GM23338 (cell line): Measurements from ENCODE around the gene SERPINA1. TPM values are rescaled to one million over a fixed set of nuclear protein-coding genes. Genes with fewer than 3 reads are reported as not detected.

ENCODE experiments used
- ATAC-seq: fragments of 200-7000 bp; cut with Tn5 transposase; 3 replicates; pipeline ENCODE4 v1.9.1; 2020
- DNase-seq: peaks from one replicate; pipeline ENCODE4 v3.0.0-alpha.2; 2015; ENCODE audit warnings: low spot score
- H2AFZ ChIP-seq: fragments of 200-600 bp; sonication (generic); 2 replicates; pipeline ENCODE4 v1.8.0; 2016; ENCODE audit warnings: antibody characterized with exemption, mild to moderate bottlenecking, moderate library complexity
- H3F3A ChIP-seq: fragments of 200-600 bp; sonication (generic); replicated peaks from 2 replicates; pipeline ENCODE4 v1.8.0; 2017; ENCODE audit warnings: antibody characterized with exemption, mixed run types, low read depth
- H3K27ac ChIP-seq: fragments of 200-600 bp; sonication (generic); 2 replicates; pipeline ENCODE4 v1.6.1; 2016; ENCODE audit warnings: low read depth
- H3K27me3 ChIP-seq: fragments of 200-600 bp; sonication (generic); 2 replicates; pipeline ENCODE4 v1.8.0; 2016; ENCODE audit warnings: mild to moderate bottlenecking, mixed run types, moderate library complexity; ENCODE audit not compliant: insufficient read depth
- H3K36me3 ChIP-seq: fragments of 200-600 bp; sonication (generic); 2 replicates; pipeline ENCODE4 v1.8.0; 2016; ENCODE audit warnings: mild to moderate bottlenecking; ENCODE audit not compliant: insufficient read depth
- H3K4me1 ChIP-seq: fragments of 200-600 bp; sonication (generic); 2 replicates; pipeline ENCODE4 v1.8.0; 2016; ENCODE audit warnings: mild to moderate bottlenecking, moderate library complexity; ENCODE audit not compliant: insufficient read depth
- H3K4me2 ChIP-seq: fragments of 200-600 bp; sonication (generic); 2 replicates; pipeline ENCODE4 v1.7.1; 2017; ENCODE audit warnings: mixed run types
- H3K4me3 ChIP-seq: fragments of 200-600 bp; sonication (generic); 2 replicates; pipeline ENCODE4 v1.6.1; 2016; ENCODE audit warnings: mixed run types
- H3K79me2 ChIP-seq: fragments of 200-600 bp; sonication (generic); replicated peaks from 2 replicates; pipeline ENCODE4 v1.8.0; 2017; ENCODE audit warnings: mild to moderate bottlenecking; ENCODE audit not compliant: insufficient read depth
- H3K9me2 ChIP-seq: fragments of 200-600 bp; sonication (generic); 2 replicates; pipeline ENCODE4 v1.8.0; 2017; ENCODE audit not compliant: insufficient read depth
- H4K20me1 ChIP-seq: fragments of 200-600 bp; sonication (generic); replicated peaks from 2 replicates; pipeline ENCODE4 v1.8.0; 2017; ENCODE audit warnings: mild to moderate bottlenecking; ENCODE audit not compliant: insufficient read depth
- H3K27ac Mint-ChIP-seq: 2 replicates; pipeline ENCODE4 v1.8.0; 2020; ENCODE audit warnings: inconsistent platforms, mild to moderate bottlenecking, moderate library complexity, mixed read lengths
- H3K27me3 Mint-ChIP-seq: 3 replicates; pipeline ENCODE4 v1.8.0; 2022; ENCODE audit warnings: low read depth, mild to moderate bottlenecking, moderate library complexity, mixed read lengths, inconsistent platforms; ENCODE audit not compliant: insufficient read depth, poor library complexity
- H3K36me3 Mint-ChIP-seq: 3 replicates; pipeline ENCODE4 v1.8.0; 2021; ENCODE audit warnings: low read depth, mild to moderate bottlenecking, inconsistent platforms, moderate library complexity, mixed read lengths
- H3K4me1 Mint-ChIP-seq: 3 replicates; pipeline ENCODE4 v1.8.0; 2020; ENCODE audit warnings: mild to moderate bottlenecking, inconsistent platforms, mixed read lengths
- H3K4me3 Mint-ChIP-seq: 3 replicates; pipeline ENCODE4 v1.8.0; 2021; ENCODE audit warnings: moderate library complexity, mild to moderate bottlenecking, inconsistent platforms, mixed read lengths
- H3K9me3 Mint-ChIP-seq: 3 replicates; pipeline ENCODE4 v1.8.0; 2020; ENCODE audit warnings: moderate library complexity, mild to moderate bottlenecking, inconsistent platforms, mixed read lengths
- ETS1 ChIP-seq: IDR thresholded peaks from 2 replicates; pipeline ENCODE4 v1.6.1; 2016; ENCODE audit warnings: antibody characterized with exemption
- EZH2 ChIP-seq: fragments of 200-600 bp; sonication (generic); IDR thresholded peaks from one replicate; pipeline ENCODE4 v1.8.0; 2017; ENCODE audit warnings: antibody characterized with exemption, mild to moderate bottlenecking, low read depth; ENCODE audit not compliant: unreplicated experiment
- JUNB ChIP-seq: IDR thresholded peaks from one replicate; pipeline ENCODE4 v1.6.1; 2016; ENCODE audit warnings: antibody characterized with exemption; ENCODE audit not compliant: unreplicated experiment
- polyA plus RNA-seq: library from polyadenylated mRNA; unstranded; fragments of >200 nt; fragmentation: Nextera tagmentation; extraction: Ambion mirVana; gene quantifications from 2 replicates; pipeline ENCODE4 v1.2.1, GENCODE V29; 2016
- total RNA-seq: library from RNA; depleted of rRNA; stranded (reverse); fragments of >200 nt; shearing (Covaris generic); gene quantifications from 2 replicates; pipeline ENCODE4 v1.2.3, GENCODE V29; 2014
- TF ChIP-seq, protein P1 (sequence below): fragments of 250-450 bp; sonication (Bioruptor Pico); IDR thresholded peaks from 2 replicates; pipeline ENCODE4 v1.5.0; 2020; ENCODE audit warnings: mild to moderate bottlenecking, moderate library complexity

The SERPINA1 gene
- total and polyA plus RNA-seq, 2 experiments from 2014 or later: not detected

DNA sequence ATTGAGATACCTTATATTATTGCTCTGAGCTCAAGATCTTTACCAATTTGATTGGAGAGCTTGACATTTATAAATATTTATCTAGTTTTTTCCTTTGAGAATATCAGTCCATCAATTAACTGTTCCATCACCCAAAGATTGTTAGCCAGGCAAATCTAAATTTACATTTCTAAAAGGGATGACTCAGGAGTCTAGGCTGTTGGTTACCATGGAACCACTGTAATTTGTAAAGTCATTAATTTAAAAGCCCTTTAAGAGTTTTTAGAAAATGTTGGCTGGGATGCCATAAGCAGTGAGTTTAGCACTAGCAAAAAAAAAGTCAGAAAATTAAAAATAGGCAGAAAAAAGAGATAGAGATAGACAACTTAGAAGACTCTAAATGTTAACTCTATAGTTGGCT lies 19.5 kb upstream of the SERPINA1 start:
- Histone ChIP-seq H3K27me3 (no peaks in the 10 kb centered on the region), H3K36me3 (peaks cover 7% of the 10 kb centered on the region; the same call in 1 of the 2 replicates), H4K20me1 (no peaks in the 10 kb centered on the region), H3K27ac (no peak overlapping the region), H3K9me2 (no peaks in the 10 kb centered on the region; the same call in 1 of the 2 replicates), H3K4me3 (no peak overlapping the region), H2AFZ (no peak overlapping the region; the same call in 1 of the 2 replicates), H3F3A (no peaks in the 10 kb centered on the region), H3K4me2 (peak overlapping the region; percentile 9; the same call in 1 of the 2 replicates), H3K79me2 (no peaks in the 10 kb centered on the region), H3K4me1 (peaks cover 13% of the 10 kb centered on the region; the same call in 1 of the 2 replicates)
- DNase-seq: no peak
- Mint-ChIP-seq H3K27ac (peak overlapping the region; percentile 80), H3K9me3 (peaks cover 12% of the 10 kb centered on the region), H3K4me3 (no peak overlapping the region), H3K4me1 (peaks cover 16% of the 10 kb centered on the region; the same call in 2 of the 3 replicates), H3K27me3 (peaks cover 4% of the 10 kb centered on the region), H3K36me3 (peaks cover 15% of the 10 kb centered on the region; the same call in 2 of the 3 replicates)
- TF ChIP-seq ETS1 (no peak), EZH2 (no peak)
- TF ChIP-seq, protein P1, sequence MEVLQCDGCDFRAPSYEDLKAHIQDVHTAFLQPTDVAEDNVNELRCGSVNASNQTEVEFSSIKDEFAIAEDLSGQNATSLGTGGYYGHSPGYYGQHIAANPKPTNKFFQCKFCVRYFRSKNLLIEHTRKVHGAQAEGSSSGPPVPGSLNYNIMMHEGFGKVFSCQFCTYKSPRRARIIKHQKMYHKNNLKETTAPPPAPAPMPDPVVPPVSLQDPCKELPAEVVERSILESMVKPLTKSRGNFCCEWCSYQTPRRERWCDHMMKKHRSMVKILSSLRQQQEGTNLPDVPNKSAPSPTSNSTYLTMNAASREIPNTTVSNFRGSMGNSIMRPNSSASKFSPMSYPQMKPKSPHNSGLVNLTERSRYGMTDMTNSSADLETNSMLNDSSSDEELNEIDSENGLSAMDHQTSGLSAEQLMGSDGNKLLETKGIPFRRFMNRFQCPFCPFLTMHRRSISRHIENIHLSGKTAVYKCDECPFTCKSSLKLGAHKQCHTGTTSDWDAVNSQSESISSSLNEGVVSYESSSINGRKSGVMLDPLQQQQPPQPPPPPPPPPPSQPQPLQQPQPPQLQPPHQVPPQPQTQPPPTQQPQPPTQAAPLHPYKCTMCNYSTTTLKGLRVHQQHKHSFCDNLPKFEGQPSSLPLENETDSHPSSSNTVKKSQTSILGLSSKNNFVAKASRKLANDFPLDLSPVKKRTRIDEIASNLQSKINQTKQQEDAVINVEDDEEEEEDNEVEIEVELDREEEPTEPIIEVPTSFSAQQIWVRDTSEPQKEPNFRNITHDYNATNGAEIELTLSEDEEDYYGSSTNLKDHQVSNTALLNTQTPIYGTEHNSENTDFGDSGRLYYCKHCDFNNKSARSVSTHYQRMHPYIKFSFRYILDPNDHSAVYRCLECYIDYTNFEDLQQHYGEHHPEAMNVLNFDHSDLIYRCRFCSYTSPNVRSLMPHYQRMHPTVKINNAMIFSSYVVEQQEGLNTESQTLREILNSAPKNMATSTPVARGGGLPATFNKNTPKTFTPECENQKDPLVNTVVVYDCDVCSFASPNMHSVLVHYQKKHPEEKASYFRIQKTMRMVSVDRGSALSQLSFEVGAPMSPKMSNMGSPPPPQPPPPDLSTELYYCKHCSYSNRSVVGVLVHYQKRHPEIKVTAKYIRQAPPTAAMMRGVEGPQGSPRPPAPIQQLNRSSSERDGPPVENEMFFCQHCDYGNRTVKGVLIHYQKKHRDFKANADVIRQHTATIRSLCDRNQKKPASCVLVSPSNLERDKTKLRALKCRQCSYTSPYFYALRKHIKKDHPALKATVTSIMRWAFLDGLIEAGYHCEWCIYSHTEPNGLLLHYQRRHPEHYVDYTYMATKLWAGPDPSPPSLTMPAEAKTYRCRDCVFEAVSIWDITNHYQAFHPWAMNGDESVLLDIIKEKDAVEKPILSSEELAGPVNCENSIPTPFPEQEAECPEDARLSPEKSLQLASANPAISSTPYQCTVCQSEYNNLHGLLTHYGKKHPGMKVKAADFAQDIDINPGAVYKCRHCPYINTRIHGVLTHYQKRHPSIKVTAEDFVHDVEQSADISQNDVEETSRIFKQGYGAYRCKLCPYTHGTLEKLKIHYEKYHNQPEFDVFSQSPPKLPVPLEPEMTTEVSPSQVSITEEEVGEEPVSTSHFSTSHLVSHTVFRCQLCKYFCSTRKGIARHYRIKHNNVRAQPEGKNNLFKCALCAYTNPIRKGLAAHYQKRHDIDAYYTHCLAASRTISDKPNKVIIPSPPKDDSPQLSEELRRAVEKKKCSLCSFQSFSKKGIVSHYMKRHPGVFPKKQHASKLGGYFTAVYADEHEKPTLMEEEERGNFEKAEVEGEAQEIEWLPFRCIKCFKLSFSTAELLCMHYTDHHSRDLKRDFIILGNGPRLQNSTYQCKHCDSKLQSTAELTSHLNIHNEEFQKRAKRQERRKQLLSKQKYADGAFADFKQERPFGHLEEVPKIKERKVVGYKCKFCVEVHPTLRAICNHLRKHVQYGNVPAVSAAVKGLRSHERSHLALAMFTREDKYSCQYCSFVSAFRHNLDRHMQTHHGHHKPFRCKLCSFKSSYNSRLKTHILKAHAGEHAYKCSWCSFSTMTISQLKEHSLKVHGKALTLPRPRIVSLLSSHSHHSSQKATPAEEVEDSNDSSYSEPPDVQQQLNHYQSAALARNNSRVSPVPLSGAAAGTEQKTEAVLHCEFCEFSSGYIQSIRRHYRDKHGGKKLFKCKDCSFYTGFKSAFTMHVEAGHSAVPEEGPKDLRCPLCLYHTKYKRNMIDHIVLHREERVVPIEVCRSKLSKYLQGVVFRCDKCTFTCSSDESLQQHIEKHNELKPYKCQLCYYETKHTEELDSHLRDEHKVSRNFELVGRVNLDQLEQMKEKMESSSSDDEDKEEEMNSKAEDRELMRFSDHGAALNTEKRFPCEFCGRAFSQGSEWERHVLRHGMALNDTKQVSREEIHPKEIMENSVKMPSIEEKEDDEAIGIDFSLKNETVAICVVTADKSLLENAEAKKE (CRISPR knock-in tag): no peak
- ATAC-seq: no peak

GRCh38 chr14:94406910-94407309 lies 18.5 kb upstream of the SERPINA1 start:
- Histone ChIP-seq H3K36me3 (peaks cover 7% of the 10 kb centered on the region; the same call in 1 of the 2 replicates), H3F3A (no peaks in the 10 kb centered on the region), H3K9me2 (no peaks in the 10 kb centered on the region; the same call in 1 of the 2 replicates), H3K27me3 (no peaks in the 10 kb centered on the region), H4K20me1 (no peaks in the 10 kb centered on the region), H3K79me2 (no peaks in the 10 kb centered on the region), H3K27ac (no peak overlapping the region), H2AFZ (no peak overlapping the region), H3K4me2 (no peak overlapping the region), H3K4me3 (no peak overlapping the region), H3K4me1 (peaks cover 13% of the 10 kb centered on the region; the same call in 1 of the 2 replicates)
- H3K36me3 Mint-ChIP-seq: peaks cover 15% of the 10 kb centered on the region; the same call in 2 of the 3 replicates
- no peak for DNase-seq
- peak overlapping the region; percentile 80 for H3K27ac Mint-ChIP-seq
- TF ChIP-seq, protein P1 (CRISPR knock-in tag): no peak
- TF ChIP-seq JUNB: no peak
- H3K9me3 Mint-ChIP-seq: peaks cover 12% of the 10 kb centered on the region
- no peak overlapping the region for H3K4me3 Mint-ChIP-seq
- H3K27me3 Mint-ChIP-seq: peaks cover 4% of the 10 kb centered on the region
- no peak for ATAC-seq
- peaks cover 16% of the 10 kb centered on the region; the same call in 2 of the 3 replicates for H3K4me1 Mint-ChIP-seq
